Common myeloid progenitor, CD34-positive (primary cell): ENCODE data around the gene FRG1.
"Not testable (repeated sequence)": the region's sequence is repeated elsewhere in the genome, so short reads cannot be mapped to it uniquely, and the experiment has no call there.

Experiments used
- CTCF ChIA-PET: fragments of 350-600 bp; sonication (Branson Sonifier 250); formaldehyde crosslinking; loops from one replicate; lab custom pipeline; 2021; ENCODE audit warnings: antibody characterized with exemption; lab: Charles Lee
- POLR2A ChIA-PET: fragments of 350-600 bp; sonication (Branson Sonifier 250); formaldehyde crosslinking; loops from one replicate; lab custom pipeline; 2021; ENCODE audit warnings: antibody characterized with exemption; lab: Charles Lee
- DNase-seq, 3 donors: peaks; one replicate each; pipeline versions ENCODE4 v3.0.0 to v3.0.0-alpha.2; 2013
- H3K27ac ChIP-seq, 2 experiments: 1 replicate in 1 of 2; 2 replicates in 1 of 2; pipeline ENCODE4 v1.7.0; 2013; ENCODE audit warnings: inconsistent platforms in 2 of 2, low read length in 2 of 2, mild to moderate bottlenecking in 2 of 2, low read depth in 1 of 2, moderate library complexity in 1 of 2; ENCODE audit not compliant: severe bottlenecking in 2 of 2, insufficient read depth in 1 of 2, poor library complexity in 1 of 2
- H3K27me3 ChIP-seq, 5 experiments: replicated peaks in 2 of 5; 1 replicate in 3 of 5; 2 replicates in 2 of 5; pipeline versions ENCODE4 v1.6.1 to v1.7.0; 2013; ENCODE audit warnings: low read length in 4 of 5, mild to moderate bottlenecking in 2 of 5, moderate library complexity in 2 of 5, inconsistent platforms in 1 of 5; ENCODE audit not compliant: insufficient read depth in 5 of 5, control insufficient read depth in 4 of 5
- H3K36me3 ChIP-seq, 4 experiments: 1 replicate in 2 of 4; 2 replicates in 2 of 4; pipeline versions ENCODE4 v1.6.1 to v1.7.0; 2013; ENCODE audit warnings: low read length in 3 of 4, control low read depth in 1 of 4, mild to moderate bottlenecking in 1 of 4; ENCODE audit not compliant: control insufficient read depth in 4 of 4, insufficient read depth in 4 of 4
- H3K4me1 ChIP-seq, 4 experiments: 1 replicate in 3 of 4; 2 replicates in 1 of 4; pipeline versions ENCODE4 v1.6.1 to v1.7.1; 2013; ENCODE audit warnings: low read length in 3 of 4, mild to moderate bottlenecking in 3 of 4, control low read depth in 1 of 4, inconsistent platforms in 1 of 4, moderate library complexity in 1 of 4; ENCODE audit not compliant: control insufficient read depth in 4 of 4, insufficient read depth in 4 of 4; ENCODE audit errors: control extremely low read depth in 1 of 4
- H3K4me3 ChIP-seq, 7 experiments: 1 replicate in 4 of 7; 2 replicates in 3 of 7; pipeline versions ENCODE4 v1.5.1 to v1.7.0; 2013; ENCODE audit warnings: mild to moderate bottlenecking in 7 of 7, low read length in 6 of 7, moderate library complexity in 6 of 7, inconsistent platforms in 2 of 7, low read depth in 2 of 7, control low read depth in 1 of 7; ENCODE audit not compliant: insufficient read depth in 4 of 7, control insufficient read depth in 1 of 7; ENCODE audit errors: extremely low read depth in 1 of 7
- H3K9me3 ChIP-seq, 5 experiments: 1 replicate in 4 of 5; 2 replicates in 1 of 5; pipeline versions ENCODE4 v1.6.1 to v1.7.1; 2013; ENCODE audit warnings: low read length in 4 of 5, mild to moderate bottlenecking in 2 of 5, inconsistent platforms in 1 of 5, low read depth in 1 of 5, moderate library complexity in 1 of 5; ENCODE audit not compliant: control insufficient read depth in 4 of 5, insufficient read depth in 2 of 5; ENCODE audit errors: control extremely low read depth in 1 of 5
- WGBS: methylation state at CpG from one replicate; pipeline ENCODE4 v1.1.5; 2013; ENCODE audit not compliant: insufficient coverage; 5-methylcytosine and 5-hydroxymethylcytosine counted together

Gene FRG1

GRCh38 chr4:189984661-189985060 is 44.0 kb downstream of the FRG1 start:
- H3K27ac ChIP-seq, POLR2A ChIA-PET, H3K9me3 ChIP-seq, DNase-seq, CTCF ChIA-PET, H3K36me3 ChIP-seq, H3K4me3 ChIP-seq, H3K4me1 ChIP-seq, H3K27me3 ChIP-seq: not testable (repeated sequence)
- 85% methylated on average over 10 of the region's 31 CpGs for WGBS

GRCh38 chr4:189985651-189986243 is 45.1 kb downstream of the FRG1 start:
- H3K4me3 ChIP-seq, POLR2A ChIA-PET, H3K27me3 ChIP-seq, H3K36me3 ChIP-seq, H3K4me1 ChIP-seq, DNase-seq, CTCF ChIA-PET, H3K9me3 ChIP-seq, H3K27ac ChIP-seq: not testable (repeated sequence)
- no CpG with 5 or more reads among the region's 4 CpGs for WGBS

GRCh38 chr4:189988877-189989431 is 48.3 kb downstream of the FRG1 start:
- Histone ChIP-seq H3K27ac (no peak overlapping the region), H3K4me3 (no peak overlapping the region), H3K36me3 (no peaks in the 10 kb centered on the region), H3K9me3 (no peaks in the 10 kb centered on the region), H3K27me3 (no peaks in the 10 kb centered on the region), H3K4me1 (no peaks in the 10 kb centered on the region)
- no peak for DNase-seq
- ChIA-PET CTCF (no interaction called here), POLR2A (no interaction called here)
- WGBS, result 28% methylated on average over 3 of the region's 3 CpGs

- WGBS, result no CpG with 5 or more reads among the region's 3 CpGs
- POLR2A ChIA-PET, H3K36me3 ChIP-seq, DNase-seq, H3K4me3 ChIP-seq, H3K27ac ChIP-seq, H3K27me3 ChIP-seq, H3K4me1 ChIP-seq, CTCF ChIA-PET, H3K9me3 ChIP-seq: not testable (repeated sequence)
Observed at GRCh38 chr4:189989941-189990340, 49.3 kb downstream of the FRG1 start.
